Measurements from ENCODE around the gene ECT2L.

ECT2L gene

DNA sequence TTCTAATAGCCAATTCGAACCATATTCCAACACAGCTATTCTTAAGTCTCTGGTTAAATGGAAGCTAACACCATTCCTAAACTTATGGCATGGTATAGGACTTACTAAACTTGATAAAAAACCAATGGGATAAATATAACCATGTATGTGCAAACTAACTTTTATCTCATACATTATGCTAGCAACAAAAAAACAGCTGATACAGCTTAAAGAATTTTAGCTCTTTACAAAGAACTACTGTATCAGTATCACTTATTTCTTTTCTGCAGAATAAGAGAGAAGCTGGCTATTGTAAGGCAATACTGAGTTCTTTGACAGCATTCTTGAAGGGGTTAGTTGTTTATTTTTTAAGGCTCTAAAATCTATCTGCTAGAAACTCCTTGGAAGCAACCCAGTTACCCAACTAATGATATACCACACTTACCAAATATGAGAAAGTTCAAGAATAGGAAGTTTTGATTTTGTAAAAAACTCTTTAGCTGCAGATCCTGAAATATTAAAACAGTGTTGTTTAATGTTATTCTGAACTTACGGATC, 147.3 kb downstream of the ECT2L start:
- no peak for DNase-seq

DNA sequence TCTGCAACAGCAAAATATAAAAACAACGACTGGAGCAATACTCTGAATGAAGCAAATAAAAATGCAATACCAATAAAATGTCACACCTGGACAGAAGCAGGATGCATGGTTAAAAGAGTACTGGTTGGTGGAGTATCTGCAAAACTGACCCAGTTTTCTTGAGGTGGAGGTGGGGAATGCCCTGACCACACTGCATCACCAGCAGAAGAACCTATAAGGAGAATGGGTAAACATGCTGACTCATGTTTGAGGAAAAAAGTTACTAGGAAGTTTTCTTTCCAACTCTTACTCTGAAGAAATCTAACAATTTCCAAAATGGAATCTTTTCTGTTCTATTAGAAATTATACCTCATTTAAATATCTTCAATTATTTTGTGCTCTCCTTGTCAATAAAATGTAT, 148.5 kb downstream of the ECT2L start:
- DNase-seq, result no peak

DNA sequence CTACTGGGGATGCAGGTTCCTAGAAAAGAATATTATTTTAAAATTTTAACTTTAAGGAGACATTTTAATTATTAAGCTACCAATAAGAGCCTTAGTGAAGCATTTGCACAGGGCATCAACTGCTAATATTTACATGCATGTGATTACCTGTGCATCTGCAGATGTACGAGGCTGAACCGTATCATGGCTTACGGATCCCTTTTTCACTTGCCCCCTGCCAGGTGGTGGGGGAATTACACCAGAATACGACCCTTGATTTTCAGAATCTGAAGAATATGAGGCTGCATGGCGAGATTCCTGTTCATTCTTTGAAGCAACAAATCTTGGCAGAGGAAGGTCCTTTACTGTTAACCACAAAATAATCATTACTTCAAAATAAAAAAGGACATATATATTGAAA, 149.5 kb downstream of the ECT2L start:
- peak; percentile 33 for DNase-seq

DNA sequence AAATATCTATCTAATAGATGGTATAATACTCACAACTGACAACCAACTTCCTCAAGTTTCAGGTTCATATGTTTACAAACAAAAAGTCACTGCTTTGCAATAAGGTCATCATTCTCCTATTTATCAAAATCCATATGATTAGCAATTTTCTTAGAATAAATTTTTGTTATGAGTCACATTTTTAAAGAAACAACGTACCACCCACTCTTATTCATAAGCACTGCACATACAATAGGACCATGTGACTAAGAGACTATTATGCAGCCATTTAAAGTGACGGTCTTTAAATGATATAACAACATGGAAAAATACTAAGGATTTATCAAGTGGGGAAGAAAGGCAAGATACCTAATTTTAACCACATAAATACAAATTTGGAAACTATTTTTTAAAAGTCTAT, 152.1 kb downstream of the ECT2L start:
- no peak for DNase-seq

DNA sequence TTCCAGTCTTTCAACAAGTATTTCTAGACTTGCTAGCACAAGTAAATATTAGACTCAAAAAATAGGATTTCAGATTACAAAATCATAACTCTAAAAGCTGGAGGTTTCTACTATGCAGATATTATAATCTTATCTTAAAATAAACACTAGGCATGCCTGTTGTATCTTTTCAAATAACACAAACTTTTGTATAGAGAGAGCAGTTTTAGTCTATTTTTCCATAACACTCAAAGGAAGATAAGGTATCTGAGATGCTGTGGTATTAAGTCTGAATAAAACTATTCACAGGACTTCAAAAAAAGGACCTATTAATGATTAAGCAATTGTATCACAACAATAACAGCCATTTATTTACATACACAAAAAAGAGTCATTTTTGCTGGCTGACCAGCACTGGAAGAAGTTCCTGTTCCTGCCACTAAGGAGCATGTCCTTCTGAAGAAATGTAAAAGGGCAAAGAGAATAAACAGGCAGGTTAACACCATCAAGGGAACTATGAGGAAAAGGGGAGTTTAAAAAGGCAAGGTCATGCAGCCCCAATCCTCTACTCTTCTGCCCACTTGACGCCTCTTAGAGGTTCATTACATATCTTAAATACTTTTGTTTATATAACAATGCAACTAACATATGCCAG, 152.8 kb downstream of the ECT2L start:
- DNase-seq, result no peak

DNA sequence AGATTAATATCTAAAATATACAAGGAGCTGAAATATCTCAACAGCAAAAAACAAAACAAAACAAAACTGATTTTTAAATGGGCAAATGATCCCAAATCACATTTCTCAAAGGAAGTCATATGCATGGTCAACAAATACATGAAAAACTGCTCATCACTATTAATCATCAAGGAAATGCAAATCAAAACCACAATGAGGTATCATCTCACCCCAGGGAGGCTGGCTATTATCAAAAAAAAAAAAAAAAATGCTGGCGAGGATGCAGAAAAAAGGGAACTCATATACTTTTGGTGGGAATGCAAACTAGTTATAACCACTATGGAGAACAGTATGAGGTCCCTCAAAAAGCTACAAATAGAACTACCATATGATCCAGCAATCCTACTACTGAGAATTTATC, 157.6 kb downstream of the ECT2L start:
- DNase-seq, result no peak
